Eye (tissue), 1 donor: ENCODE results near the gene FBXO8.

Experiments used
- DNase-seq: peaks from one replicate; pipeline ENCODE4 v3.0.0-alpha.2; 2015

FBXO8 gene

DNA sequence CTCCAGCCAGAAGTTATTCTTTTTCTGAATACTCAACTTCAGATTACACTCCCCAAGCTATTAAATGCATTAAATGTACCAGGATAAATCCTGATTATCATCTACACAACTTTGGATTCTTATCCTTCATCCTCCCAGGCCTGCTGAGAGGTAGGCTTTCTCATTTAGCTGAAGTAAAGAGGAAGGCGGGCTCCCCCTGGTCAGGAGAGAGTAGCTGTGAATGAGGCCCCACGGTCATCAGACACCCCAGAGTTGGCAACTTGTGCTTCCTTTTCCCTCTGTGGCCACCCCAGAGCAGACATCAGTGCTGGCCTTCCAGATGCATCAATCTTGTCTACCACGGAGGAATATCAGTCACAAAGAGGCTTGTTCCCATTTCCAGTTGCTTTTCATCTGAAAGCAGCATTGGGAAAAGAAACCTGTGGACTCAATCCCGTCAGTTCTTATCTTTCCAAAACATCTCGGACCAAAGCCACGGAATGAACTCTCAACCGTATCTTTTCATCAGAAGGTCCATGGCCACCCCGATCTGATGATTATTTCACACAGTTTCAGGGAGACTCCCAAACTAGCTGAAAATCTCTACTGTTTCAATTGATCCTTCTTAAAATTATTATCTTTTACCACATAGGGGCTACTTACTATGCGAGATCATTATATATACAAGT, 79.2 kb downstream of the FBXO8 start:
- DNase-seq = no peak

DNA sequence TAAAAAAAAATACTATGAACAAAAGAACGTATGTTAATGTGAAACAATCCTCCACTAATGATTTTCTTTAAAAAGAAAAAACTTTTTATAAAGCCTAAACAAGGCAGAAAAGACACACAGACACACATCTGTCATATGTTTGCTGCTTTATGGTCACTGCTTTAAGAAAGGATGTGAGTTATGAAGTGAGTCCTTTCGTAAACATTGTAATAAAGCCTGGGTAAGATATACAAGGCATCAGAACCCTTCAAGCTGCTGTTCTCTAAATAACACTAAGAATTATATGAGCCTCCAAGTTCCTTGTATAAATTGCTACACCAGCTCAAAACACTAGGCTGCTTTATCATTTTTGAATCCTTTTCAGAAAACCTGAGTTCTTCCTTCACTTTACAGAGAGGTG, 81.6 kb downstream of the FBXO8 start:
- no peak for DNase-seq

DNA sequence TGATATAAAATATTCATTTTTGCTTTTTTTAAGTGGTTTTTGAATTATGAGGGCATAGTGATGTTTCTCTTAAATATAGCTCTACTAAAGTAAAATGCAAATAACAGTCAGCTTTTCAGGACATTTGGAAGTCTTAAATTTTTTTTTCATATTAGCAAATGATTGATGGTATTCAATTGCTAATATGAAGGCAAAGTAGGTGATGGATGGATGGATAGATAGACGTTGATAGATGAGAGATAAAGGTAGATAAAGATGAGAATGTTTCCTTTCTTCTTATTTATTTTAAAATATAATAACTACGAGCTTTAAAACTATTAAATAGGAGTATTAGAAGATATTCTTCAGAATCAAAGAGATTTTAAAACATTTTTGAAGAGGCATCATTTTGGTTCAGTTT, 83.7 kb downstream of the FBXO8 start:
- DNase-seq = no peak

DNA sequence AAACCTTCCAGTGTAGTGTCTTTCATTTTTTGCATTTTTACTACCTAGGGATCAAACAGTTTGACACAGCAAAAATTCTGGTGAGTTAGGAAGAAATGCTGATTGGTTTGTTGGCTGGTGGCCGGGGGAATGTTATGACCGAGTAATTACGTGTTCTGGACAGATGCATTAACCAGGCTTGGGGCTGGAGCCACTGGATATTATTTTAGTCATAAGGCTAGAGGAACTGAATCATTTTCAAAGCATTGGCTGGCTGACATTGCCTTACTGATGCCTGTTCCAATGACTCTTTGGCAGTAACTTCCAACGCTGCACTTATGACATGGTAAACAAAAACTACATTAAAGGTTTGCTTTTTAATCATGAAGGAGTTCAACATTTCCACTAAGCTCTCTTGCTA, 84.6 kb downstream of the FBXO8 start:
- DNase-seq = peak; percentile 2

DNA sequence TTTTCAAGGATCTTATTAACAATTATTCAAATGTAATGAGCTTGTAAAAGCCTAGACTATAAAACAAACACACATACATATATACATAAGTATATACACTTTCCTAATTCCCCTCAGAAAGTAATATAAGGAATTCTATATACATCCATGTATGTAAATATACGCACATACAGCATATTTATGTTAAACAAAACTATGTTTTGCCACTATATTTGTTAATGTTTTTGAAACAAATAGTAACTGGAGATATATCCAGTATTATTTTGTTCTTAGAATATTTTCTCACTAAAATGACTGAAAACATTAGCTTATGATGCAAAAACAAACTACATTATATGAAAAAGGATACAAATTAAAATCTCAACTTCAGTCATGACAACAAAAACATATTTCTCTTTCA, 85.1 kb downstream of the FBXO8 start:
- no peak for DNase-seq

DNA sequence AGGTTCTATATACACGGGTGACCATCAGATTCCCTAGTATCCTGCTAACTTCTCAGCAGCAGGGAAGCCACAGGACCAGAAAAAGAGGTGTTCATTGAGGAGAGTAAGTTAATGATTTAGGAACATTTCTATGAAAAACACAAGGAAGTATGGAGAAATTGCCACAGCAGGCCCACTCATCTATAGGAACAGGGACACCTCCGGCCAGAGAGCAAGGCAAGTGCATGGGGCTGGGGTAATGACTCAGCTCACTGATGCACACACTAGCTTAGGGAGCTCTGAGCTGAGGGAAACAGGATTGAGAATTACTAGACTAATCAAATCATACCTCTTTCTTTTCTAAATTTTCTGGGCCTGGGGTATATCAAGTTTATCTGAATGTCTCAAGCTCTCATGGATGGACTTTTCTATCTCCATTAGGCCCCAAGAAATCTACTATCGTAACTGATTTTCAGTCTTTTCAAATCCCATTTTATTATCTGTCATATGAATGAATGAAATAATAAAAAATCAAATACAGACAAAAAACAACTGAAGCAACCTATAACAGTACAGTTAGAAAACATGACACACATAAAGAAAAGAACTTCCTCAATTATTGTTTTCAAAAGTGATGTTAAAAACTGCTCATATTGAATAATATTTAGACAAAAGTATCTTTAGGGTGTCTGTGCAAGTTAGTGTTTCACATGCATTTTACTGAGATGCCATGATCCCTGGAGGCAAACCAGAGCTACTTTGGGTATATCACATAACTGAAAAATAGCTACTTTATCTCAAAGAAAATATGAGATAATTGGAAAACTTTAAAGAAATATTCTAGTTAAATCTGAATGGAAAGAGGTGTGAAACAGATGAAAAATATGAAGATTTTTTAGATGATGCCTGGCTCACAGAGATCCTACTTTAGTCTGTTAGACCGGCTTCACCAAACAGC, 89.8 kb downstream of the FBXO8 start:
- no peak for DNase-seq

DNA sequence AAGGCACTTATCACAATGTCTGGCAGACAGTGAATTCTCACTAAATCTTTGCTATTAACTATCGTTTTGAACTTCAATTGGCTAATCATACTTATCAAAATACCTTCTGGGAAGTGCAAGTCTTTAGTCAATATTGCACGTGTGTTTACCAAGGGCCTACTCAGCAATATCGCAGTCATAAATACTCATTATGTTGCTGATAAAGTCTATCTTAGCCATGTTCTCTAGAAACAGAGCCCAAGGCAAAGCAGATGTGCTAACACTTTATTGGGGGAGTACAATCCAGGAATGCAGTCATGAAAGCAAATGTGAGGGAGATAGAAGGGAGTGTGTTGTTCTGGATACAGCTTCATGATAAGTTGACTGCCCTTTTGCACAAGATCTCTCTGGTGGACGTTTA, 90.5 kb downstream of the FBXO8 start:
- no peak for DNase-seq

DNA sequence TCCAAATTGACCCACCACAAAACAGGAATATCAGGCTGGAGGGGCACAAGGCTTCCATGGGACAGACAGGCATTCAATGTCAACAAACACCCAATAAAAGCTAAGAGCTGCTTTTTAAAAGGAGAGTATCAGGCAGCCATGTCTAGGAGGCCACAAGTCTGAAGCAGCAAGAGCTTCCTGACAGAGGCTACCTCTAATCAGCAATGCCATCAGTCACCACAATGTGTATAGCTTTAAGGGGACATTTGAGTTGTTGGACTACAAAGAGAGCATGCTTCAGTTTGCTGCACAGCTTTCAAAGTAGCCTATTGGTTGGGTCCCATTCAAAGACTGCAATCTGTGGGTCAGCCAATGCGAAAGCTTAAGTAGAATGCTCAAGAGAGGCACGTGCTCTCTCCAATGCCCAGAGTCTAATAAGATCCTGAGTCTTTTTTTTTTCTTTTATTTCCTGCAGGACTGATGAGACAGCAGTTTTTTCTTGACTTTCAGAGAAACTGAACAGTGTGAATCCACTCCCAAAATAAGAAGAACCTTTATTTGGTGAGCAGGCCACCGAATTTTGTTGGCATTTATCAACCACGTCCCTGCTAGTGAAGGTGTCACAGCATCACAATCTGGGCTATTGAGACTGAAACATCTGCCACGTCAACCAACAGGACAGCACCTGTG, 92.5 kb downstream of the FBXO8 start:
- no peak for DNase-seq

DNA sequence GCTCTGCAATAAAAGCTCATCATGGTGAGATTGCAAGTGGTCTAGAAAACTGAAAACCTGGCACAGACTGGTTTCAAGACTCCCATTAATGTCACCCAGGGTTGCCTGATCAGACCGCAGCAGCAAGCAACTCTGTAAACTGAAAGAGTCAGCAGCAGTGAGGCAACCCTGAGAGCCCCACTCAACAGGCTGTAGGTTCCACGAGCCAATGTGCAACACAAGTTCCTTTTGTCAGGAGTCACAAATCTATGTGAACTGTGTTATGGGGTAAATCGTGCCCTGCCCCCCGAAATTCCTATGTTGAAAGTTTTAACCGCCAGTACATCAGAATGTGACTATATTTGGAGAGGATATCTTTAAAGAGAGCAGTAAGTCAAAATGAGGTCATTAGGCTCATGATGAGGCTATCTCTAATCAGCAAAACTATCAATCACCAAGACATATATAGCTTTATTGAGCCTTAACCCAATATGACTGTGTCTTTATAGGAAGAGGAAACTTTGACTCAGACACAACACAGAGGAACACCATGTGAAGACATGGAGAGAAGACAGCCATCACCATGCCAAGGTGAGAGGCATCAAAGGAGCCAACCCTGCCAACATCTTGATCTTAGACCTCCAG, 94.0 kb downstream of the FBXO8 start:
- DNase-seq = no peak
